WTC11 (cell line): ENCODE results near the gene CIRBP.

Experiments used
- JAZF1 ChIP-seq: fragments of 250-450 bp; sonication (Bioruptor Pico); IDR thresholded peaks from 2 replicates; pipeline ENCODE4 v1.9.0; 2021; ENCODE audit warnings: moderate library complexity, mild to moderate bottlenecking, inconsistent platforms
- SMAD4 ChIP-seq: sonication (generic); formaldehyde crosslinking; IDR thresholded peaks from 2 replicates; pipeline ENCODE4 v1.8.0; 2022; ENCODE audit warnings: mild to moderate bottlenecking, missing genetic modification reagents
- SP1 ChIP-seq: sonication (generic); formaldehyde crosslinking; conservative IDR thresholded peaks from 2 replicates; pipeline ENCODE4 v1.8.1; 2022; ENCODE audit warnings: missing genetic modification reagents
- TF ChIP-seq, protein P1 (sequence below): fragments of 200-600 bp; IDR thresholded peaks from 2 replicates; pipeline ENCODE4 v1.8.0; 2022; ENCODE audit warnings: antibody characterized with exemption
- TF ChIP-seq, protein P2 (sequence below): sonication (generic); formaldehyde crosslinking; IDR thresholded peaks from 2 replicates; pipeline ENCODE4 v1.8.1; 2022; ENCODE audit warnings: missing genetic modification reagents, borderline replicate concordance

DNA sequence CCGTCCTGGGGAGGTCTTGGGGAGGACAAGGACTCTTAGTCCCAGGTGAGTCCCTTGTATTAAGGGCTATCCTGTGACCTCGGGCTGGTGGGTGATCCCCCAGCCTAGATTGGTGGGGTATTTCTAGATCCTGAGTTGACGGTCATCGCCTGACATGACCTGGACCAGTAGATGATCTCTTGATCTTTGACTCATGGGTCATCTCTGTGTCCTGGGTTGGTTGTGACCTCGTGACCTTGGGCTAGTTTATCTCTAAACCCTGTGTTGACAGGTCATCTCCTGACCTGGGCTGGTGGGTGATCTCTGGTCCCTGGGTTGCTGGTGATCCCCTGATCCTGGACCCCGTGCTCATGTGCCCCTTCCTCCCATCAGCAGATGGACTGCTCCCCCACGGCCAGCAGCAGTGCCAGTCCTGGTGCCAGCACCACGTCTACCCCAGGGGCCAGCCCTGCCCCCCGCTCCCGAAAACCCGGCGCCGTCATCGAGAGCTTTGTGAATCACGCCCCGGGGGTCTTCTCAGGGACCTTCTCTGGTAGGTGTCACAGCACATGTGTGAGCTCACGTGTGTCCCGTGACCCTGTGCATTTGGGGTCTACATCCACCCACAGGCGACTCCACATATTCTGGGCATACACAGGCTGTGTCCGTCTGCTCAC lies 14.5 kb upstream of the CIRBP start:
- TF ChIP-seq SMAD4 (no peak), SP1 (CRISPR knock-in tag) (no peak), JAZF1 (CRISPR knock-in tag) (no peak)
- TF ChIP-seq, protein P1, sequence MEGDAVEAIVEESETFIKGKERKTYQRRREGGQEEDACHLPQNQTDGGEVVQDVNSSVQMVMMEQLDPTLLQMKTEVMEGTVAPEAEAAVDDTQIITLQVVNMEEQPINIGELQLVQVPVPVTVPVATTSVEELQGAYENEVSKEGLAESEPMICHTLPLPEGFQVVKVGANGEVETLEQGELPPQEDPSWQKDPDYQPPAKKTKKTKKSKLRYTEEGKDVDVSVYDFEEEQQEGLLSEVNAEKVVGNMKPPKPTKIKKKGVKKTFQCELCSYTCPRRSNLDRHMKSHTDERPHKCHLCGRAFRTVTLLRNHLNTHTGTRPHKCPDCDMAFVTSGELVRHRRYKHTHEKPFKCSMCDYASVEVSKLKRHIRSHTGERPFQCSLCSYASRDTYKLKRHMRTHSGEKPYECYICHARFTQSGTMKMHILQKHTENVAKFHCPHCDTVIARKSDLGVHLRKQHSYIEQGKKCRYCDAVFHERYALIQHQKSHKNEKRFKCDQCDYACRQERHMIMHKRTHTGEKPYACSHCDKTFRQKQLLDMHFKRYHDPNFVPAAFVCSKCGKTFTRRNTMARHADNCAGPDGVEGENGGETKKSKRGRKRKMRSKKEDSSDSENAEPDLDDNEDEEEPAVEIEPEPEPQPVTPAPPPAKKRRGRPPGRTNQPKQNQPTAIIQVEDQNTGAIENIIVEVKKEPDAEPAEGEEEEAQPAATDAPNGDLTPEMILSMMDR = no peak
- TF ChIP-seq, protein P2, sequence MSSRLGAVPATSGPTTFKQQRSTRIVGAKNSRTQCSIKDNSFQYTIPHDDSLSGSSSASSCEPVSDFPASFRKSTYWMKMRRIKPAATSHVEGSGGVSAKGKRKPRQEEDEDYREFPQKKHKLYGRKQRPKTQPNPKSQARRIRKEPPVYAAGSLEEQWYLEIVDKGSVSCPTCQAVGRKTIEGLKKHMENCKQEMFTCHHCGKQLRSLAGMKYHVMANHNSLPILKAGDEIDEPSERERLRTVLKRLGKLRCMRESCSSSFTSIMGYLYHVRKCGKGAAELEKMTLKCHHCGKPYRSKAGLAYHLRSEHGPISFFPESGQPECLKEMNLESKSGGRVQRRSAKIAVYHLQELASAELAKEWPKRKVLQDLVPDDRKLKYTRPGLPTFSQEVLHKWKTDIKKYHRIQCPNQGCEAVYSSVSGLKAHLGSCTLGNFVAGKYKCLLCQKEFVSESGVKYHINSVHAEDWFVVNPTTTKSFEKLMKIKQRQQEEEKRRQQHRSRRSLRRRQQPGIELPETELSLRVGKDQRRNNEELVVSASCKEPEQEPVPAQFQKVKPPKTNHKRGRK (CRISPR knock-in tag) = no peak
